ENCODE results near the gene CYP3A7. TPM values are rescaled to one million over a fixed set of nuclear protein-coding genes. Genes with fewer than 3 reads are reported as not detected.

CYP3A7 gene
- total and polyA plus RNA-seq, 2 donors (not counting 3 experiments of a cell fraction or from before 2014, with no cell fraction given), result not detected

DNA sequence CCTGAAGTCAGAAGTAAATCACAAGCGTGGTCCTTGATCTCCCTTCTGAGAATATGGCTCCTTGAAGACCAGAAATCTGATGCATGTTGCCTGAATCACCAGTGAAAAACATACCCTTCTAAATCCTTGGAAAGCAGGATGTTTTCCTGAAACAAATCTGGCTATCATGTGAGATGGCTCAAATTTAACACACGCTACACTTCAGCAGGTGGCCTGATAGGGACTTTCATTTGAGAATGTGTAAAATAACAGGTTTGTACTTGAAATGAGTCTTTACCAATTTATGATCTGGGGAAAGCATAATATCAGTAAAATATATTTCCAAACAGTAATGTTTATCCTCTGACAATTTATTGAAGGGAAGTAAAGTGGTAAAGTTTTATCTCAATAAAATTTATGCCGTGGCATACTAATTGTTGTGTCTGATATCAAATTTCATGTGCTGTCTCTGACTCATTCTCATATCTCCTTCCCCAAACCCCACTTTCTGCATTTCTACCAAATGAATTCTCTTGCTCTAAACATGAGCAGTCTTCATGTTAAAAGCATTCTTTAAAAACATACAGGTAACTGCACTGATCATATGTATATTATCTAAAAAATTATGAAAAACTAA, 31.6 kb upstream of the CYP3A7 start:
- H3K27ac ChIP-seq (ENCODE audit: insufficient read depth, low read depth, low read length), result no peak overlapping the region
- no peaks in the 10 kb centered on the region for H3K79me2 ChIP-seq (ENCODE audit: control insufficient read depth, insufficient read depth, low read length)
- H3K36me3 ChIP-seq (ENCODE audit: control insufficient read depth in 2 of 2, extremely low read depth in 1 of 2, insufficient read depth in 2 of 2, low read length in 2 of 2), result no peaks in the 10 kb centered on the region
- TF ChIP-seq, protein P1, sequence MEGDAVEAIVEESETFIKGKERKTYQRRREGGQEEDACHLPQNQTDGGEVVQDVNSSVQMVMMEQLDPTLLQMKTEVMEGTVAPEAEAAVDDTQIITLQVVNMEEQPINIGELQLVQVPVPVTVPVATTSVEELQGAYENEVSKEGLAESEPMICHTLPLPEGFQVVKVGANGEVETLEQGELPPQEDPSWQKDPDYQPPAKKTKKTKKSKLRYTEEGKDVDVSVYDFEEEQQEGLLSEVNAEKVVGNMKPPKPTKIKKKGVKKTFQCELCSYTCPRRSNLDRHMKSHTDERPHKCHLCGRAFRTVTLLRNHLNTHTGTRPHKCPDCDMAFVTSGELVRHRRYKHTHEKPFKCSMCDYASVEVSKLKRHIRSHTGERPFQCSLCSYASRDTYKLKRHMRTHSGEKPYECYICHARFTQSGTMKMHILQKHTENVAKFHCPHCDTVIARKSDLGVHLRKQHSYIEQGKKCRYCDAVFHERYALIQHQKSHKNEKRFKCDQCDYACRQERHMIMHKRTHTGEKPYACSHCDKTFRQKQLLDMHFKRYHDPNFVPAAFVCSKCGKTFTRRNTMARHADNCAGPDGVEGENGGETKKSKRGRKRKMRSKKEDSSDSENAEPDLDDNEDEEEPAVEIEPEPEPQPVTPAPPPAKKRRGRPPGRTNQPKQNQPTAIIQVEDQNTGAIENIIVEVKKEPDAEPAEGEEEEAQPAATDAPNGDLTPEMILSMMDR (IDR thresholded peaks at IDR 0.05; ENCODE audit: extremely low read depth in 1 of 2, insufficient read depth in 1 of 2, low read depth in 1 of 2, low read length in 2 of 2), result no peak
- H2AFZ ChIP-seq (ENCODE audit: low read depth, low read length), result no peak overlapping the region
- H3K4me1 ChIP-seq (ENCODE audit: control insufficient read depth, extremely low read depth, insufficient read depth, low read length), result no peaks in the 10 kb centered on the region
- BruUV-seq (replicated peaks), result no TSS peak
- no peaks in the 10 kb centered on the region for H4K20me1 ChIP-seq (replicated peaks; ENCODE audit: control insufficient read depth, extremely low read depth, insufficient read depth, low read length)
- peaks cover 8 to 11% of the 10 kb centered on the region in 2 experiments for H3K27me3 ChIP-seq (ENCODE audit: control insufficient read depth in 2 of 2, insufficient read depth in 2 of 2, low read length in 2 of 2)
- intact Hi-C loops (cut with micrococcal nuclease) (no loop called here), dilution Hi-C loops (cut with MboI; ENCODE audit: extremely low pct_ligation_motif_present, low sequenced_read_pairs) (no loop called here)
- CTCF ChIA-PET, result no interaction called here
- no peak for DNase-seq (ENCODE audit: low read depth, low spot score)
- POLR2A ChIA-PET, result no interaction called here
- no peaks in the 10 kb centered on the region for H3K9me3 ChIP-seq (replicated peaks; ENCODE audit: control insufficient read depth, insufficient read depth, low read length)
- H3K9ac ChIP-seq (replicated peaks; ENCODE audit: extremely low read depth, insufficient read depth, low read length), result no peak overlapping the region
- H3K4me2 ChIP-seq (ENCODE audit: insufficient read depth, low read length), result no peak overlapping the region
- no peak for FAIRE-seq
- no peak overlapping the region for H3K4me3 ChIP-seq (replicated peaks in 1 of 3; ENCODE audit: insufficient read depth in 1 of 3, low read depth in 1 of 3, low read length in 3 of 3)
- no peaks in the 10 kb centered on the region for H3K9me1 ChIP-seq (replicated peaks; ENCODE audit: control insufficient read depth, extremely low read depth, insufficient read depth, low read length)

GRCh38 chr7:99764478-99764877, 29.5 kb upstream of the CYP3A7 start:
- peaks cover 8 to 10% of the 10 kb centered on the region in 2 experiments for H3K27me3 ChIP-seq (ENCODE audit: control insufficient read depth in 2 of 2, insufficient read depth in 2 of 2, low read length in 2 of 2)
- no peaks in the 10 kb centered on the region for H3K9me3 ChIP-seq (replicated peaks; ENCODE audit: control insufficient read depth, insufficient read depth, low read length)
- no peak overlapping the region for H3K9ac ChIP-seq (replicated peaks; ENCODE audit: extremely low read depth, insufficient read depth, low read length)
- H4K20me1 ChIP-seq (replicated peaks; ENCODE audit: control insufficient read depth, extremely low read depth, insufficient read depth, low read length), result no peaks in the 10 kb centered on the region
- intact Hi-C loops (cut with micrococcal nuclease) (no loop called here), dilution Hi-C loops (cut with MboI; ENCODE audit: extremely low pct_ligation_motif_present, low sequenced_read_pairs) (no loop called here)
- DNase-seq (ENCODE audit: low read depth, low spot score) (no peak), FAIRE-seq (no peak)
- H3K4me1 ChIP-seq (ENCODE audit: control insufficient read depth, extremely low read depth, insufficient read depth, low read length), result no peaks in the 10 kb centered on the region
- H2AFZ ChIP-seq (ENCODE audit: low read depth, low read length), result no peak overlapping the region
- H3K4me2 ChIP-seq (ENCODE audit: insufficient read depth, low read length), result no peak overlapping the region
- BruUV-seq (replicated peaks), result no TSS peak
- H3K27ac ChIP-seq (ENCODE audit: insufficient read depth, low read depth, low read length), result no peak overlapping the region
- H3K36me3 ChIP-seq (ENCODE audit: control insufficient read depth in 2 of 2, extremely low read depth in 1 of 2, insufficient read depth in 2 of 2, low read length in 2 of 2), result no peaks in the 10 kb centered on the region
- H3K4me3 ChIP-seq (replicated peaks in 1 of 3; ENCODE audit: insufficient read depth in 1 of 3, low read depth in 1 of 3, low read length in 3 of 3), result no peak overlapping the region
- no peaks in the 10 kb centered on the region for H3K79me2 ChIP-seq (ENCODE audit: control insufficient read depth, insufficient read depth, low read length)
- TF ChIP-seq GATA2 (IDR thresholded peaks at IDR 0.05; ENCODE audit: insufficient read depth, insufficient read length, low read depth, low read length) (no peak), JUN (IDR thresholded peaks at IDR 0.05; ENCODE audit: borderline replicate concordance, insufficient read depth, insufficient read length, low read depth) (no peak), FOS (IDR thresholded peaks at IDR 0.05; ENCODE audit: borderline replicate concordance, insufficient read depth, low read length) (no peak), EZH2 (IDR thresholded peaks at IDR 0.05; ENCODE audit: borderline replicate concordance, low read depth, low read length, severe bottlenecking) (no peak), MAX (IDR thresholded peaks at IDR 0.05; ENCODE audit: insufficient read depth, insufficient read length) (no peak), POLR2AphosphoS5 (IDR thresholded peaks at IDR 0.05; ENCODE audit: insufficient read depth, low read depth, low read length) (no peak), MYC (IDR thresholded peaks at IDR 0.05; ENCODE audit: low read depth, low read length) (no peak), POLR2A (IDR thresholded peaks at IDR 0.05; ENCODE audit: low read depth, low read length) (no peak)
- TF ChIP-seq, protein P1 (IDR thresholded peaks at IDR 0.05; ENCODE audit: extremely low read depth in 1 of 2, insufficient read depth in 1 of 2, low read depth in 1 of 2, low read length in 2 of 2), result no peak
- CTCF ChIA-PET, result no interaction called here
- no peaks in the 10 kb centered on the region for H3K9me1 ChIP-seq (replicated peaks; ENCODE audit: control insufficient read depth, extremely low read depth, insufficient read depth, low read length)
- POLR2A ChIA-PET, result no interaction called here

Measured in endothelial cell of umbilical vein (primary cell).